Liver (tissue), 9 donors: Measurements from ENCODE around the gene OSBPL1A. TPM values are rescaled to one million over a fixed set of nuclear protein-coding genes. Genes with fewer than 3 reads are reported as not detected.

Source experiments
- DNase-seq: peaks from one replicate; pipeline ENCODE4 v3.0.0-alpha.2; 2017; ENCODE audit warnings: low spot score
- H3K27ac ChIP-seq, 2 donors: one replicate each; pipeline ENCODE4 v1.7.0; 2013; ENCODE audit warnings: inconsistent platforms in 2 of 2, low read length in 2 of 2, control low read depth in 1 of 2, low read depth in 1 of 2, mild to moderate bottlenecking in 1 of 2
- H3K27me3 ChIP-seq, 4 donors: one replicate each; pipeline versions ENCODE4 v1.6.1 to v1.7.0; 2013; ENCODE audit warnings: low read length in 3 of 4, inconsistent platforms in 1 of 4, mild to moderate bottlenecking in 1 of 4, moderate library complexity in 1 of 4; ENCODE audit not compliant: control insufficient read depth in 4 of 4, insufficient read depth in 4 of 4
- H3K36me3 ChIP-seq, 4 donors: one replicate each; pipeline versions ENCODE4 v1.6.1 to v1.7.0; 2013; ENCODE audit warnings: low read length in 3 of 4, mild to moderate bottlenecking in 3 of 4, low read depth in 1 of 4, moderate library complexity in 1 of 4; ENCODE audit not compliant: control insufficient read depth in 4 of 4, insufficient read depth in 3 of 4
- H3K4me1 ChIP-seq, 4 donors: one replicate each; pipeline versions ENCODE4 v1.6.1 to v1.7.0; 2013; ENCODE audit warnings: low read length in 3 of 4, mild to moderate bottlenecking in 3 of 4, moderate library complexity in 1 of 4; ENCODE audit not compliant: control insufficient read depth in 4 of 4, insufficient read depth in 4 of 4
- H3K4me3 ChIP-seq, 3 donors: one replicate each; pipeline versions ENCODE4 v1.6.1 to v1.7.0; 2013; ENCODE audit warnings: low read length in 3 of 3, control low read depth in 1 of 3, low read depth in 1 of 3, mild to moderate bottlenecking in 1 of 3
- H3K9ac ChIP-seq, 2 donors: one replicate each; pipeline ENCODE4 v1.7.0; 2013; ENCODE audit warnings: low read length in 2 of 2, mild to moderate bottlenecking in 2 of 2, moderate library complexity in 2 of 2, control low read depth in 1 of 2, low read depth in 1 of 2
- H3K9me3 ChIP-seq, 4 donors: one replicate each; pipeline versions ENCODE4 v1.6.1 to v1.7.0; 2013; ENCODE audit warnings: low read length in 3 of 4; ENCODE audit not compliant: control insufficient read depth in 4 of 4
- ATF3 ChIP-seq: IDR thresholded peaks from 2 replicates; pipeline ENCODE4 v1.6.1; 2016; ENCODE audit warnings: antibody characterized with exemption
- EGR1 ChIP-seq, 2 donors: IDR thresholded peaks; 2 replicates each; pipeline ENCODE4 v1.6.1; 2016 to 2018; ENCODE audit warnings: antibody characterized with exemption in 2 of 2, low read depth in 2 of 2
- FOXA1 ChIP-seq: IDR thresholded peaks from 2 replicates; pipeline ENCODE4 v1.6.1; 2016; ENCODE audit warnings: antibody characterized with exemption
- FOXA2 ChIP-seq: IDR thresholded peaks from 2 replicates; pipeline ENCODE4 v1.6.1; 2016; ENCODE audit warnings: antibody characterized with exemption
- GABPA ChIP-seq, 2 donors: IDR thresholded peaks in 1 of 2; conservative IDR thresholded peaks in 1 of 2; 2 replicates each; pipeline ENCODE4 v1.6.1; 2016; ENCODE audit warnings: antibody characterized with exemption in 2 of 2, mild to moderate bottlenecking in 1 of 2, moderate library complexity in 1 of 2
- HNF4A ChIP-seq, 2 donors: conservative IDR thresholded peaks; 2 replicates each; pipeline ENCODE4 v1.6.1; 2016; ENCODE audit warnings: antibody characterized with exemption in 2 of 2, mild to moderate bottlenecking in 2 of 2
- HNF4G ChIP-seq: IDR thresholded peaks from 2 replicates; pipeline ENCODE4 v1.6.1; 2016; ENCODE audit warnings: antibody characterized with exemption
- JUND ChIP-seq, 2 donors: IDR thresholded peaks; 2 replicates each; pipeline ENCODE4 v1.6.1; 2016; ENCODE audit warnings: antibody characterized with exemption in 2 of 2
- NR2F2 ChIP-seq: IDR thresholded peaks from 2 replicates; pipeline ENCODE4 v1.6.1; 2016; ENCODE audit warnings: antibody characterized with exemption
- RAD21 ChIP-seq, 2 donors: IDR thresholded peaks; 2 replicates each; pipeline ENCODE4 v1.6.1; 2016; ENCODE audit warnings: antibody characterized with exemption in 2 of 2, mild to moderate bottlenecking in 2 of 2
- REST ChIP-seq: IDR thresholded peaks from 2 replicates; pipeline ENCODE4 v1.6.1; 2016; ENCODE audit warnings: antibody characterized with exemption, mild to moderate bottlenecking
- SP1 ChIP-seq: IDR thresholded peaks from 2 replicates; pipeline ENCODE4 v1.6.1; 2018; ENCODE audit warnings: antibody characterized with exemption, mild to moderate bottlenecking
- TAF1 ChIP-seq: conservative IDR thresholded peaks from 2 replicates; pipeline ENCODE4 v1.6.1; 2016; ENCODE audit warnings: antibody characterized with exemption, mild to moderate bottlenecking
- YY1 ChIP-seq: IDR thresholded peaks from 2 replicates; pipeline ENCODE4 v1.6.1; 2016; ENCODE audit warnings: antibody characterized with exemption, mild to moderate bottlenecking
- ZBTB33 ChIP-seq: IDR thresholded peaks from 2 replicates; pipeline ENCODE4 v1.6.1; 2016; ENCODE audit warnings: antibody characterized with exemption
- WGBS: extraction: QIAGEN DNeasy Blood & Tissue Kit; methylation state at CpG from one replicate; pipeline ENCODE4 v1.1.7; 2013; 5-methylcytosine and 5-hydroxymethylcytosine counted together
- polyA plus RNA-seq, 2 donors: library from polyadenylated mRNA; stranded (reverse) in 1 of 2; unstranded in 1 of 2; fragments of 200-250 nt in 1 of 2; fragments of >200 nt in 1 of 2; fragmentation: Nextera tagmentation in 1 of 2; extraction: Ambion mirVana in 1 of 2; gene quantifications; one replicate each; pipeline versions ENCODE4 v1.2.1 to v1.2.3, GENCODE V29; 2013 to 2015
- total RNA-seq, 2 donors: library from RNA; depleted of rRNA; stranded (reverse); fragments of >200 nt; gene quantifications; one replicate each; pipeline ENCODE4 v1.2.3, GENCODE V29; 2014
- TF ChIP-seq, protein P1 (sequence below): fragments of 150-350 bp; IDR thresholded peaks from 2 replicates; pipeline ENCODE4 v1.5.1; 2017; ENCODE audit warnings: improper control_type of control experiment, low read depth, low read length; ENCODE audit not compliant: missing input control
- TF ChIP-seq, protein P2 (sequence below): IDR thresholded peaks from 2 replicates; pipeline ENCODE4 v1.6.1; 2016; ENCODE audit warnings: antibody characterized with exemption
- donor health status: healthy.
- donor health status: healthy.
- donor health status: healthy.
- donor health status: healthy.
- donor health status: healthy.

The OSBPL1A gene
- total and polyA plus RNA-seq, 4 donors = 5.4 to 12.6 (median 8.9) TPM

DNA sequence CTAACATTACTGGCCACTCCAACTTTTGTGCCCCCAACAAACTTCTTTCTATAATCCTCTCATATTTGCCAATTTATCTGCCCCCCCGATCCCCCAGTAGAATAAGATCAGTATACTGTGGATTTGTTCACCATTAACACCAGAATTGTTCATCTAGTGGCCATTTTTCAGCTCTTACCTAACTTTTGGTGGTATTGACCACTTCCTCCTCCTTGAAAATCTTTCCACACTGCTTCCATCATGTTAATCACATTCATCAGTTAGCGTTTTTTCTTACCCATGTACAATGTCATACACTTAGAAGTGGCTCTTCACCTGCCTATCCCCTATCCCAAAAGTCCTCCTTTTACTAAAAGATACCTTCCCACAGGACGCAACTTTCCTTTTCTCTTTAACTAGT is 35.0 kb upstream of the OSBPL1A start:
- TF ChIP-seq GABPA (IDR thresholded peaks at IDR 0.05 in 1 of 2, conservative IDR thresholded peaks at IDR 0.05 in 1 of 2) (no peak), YY1 (no peak), ZBTB33 (no peak), JUND (IDR thresholded peaks at IDR 0.05) (no peak), ATF3 (no peak), HNF4G (no peak), FOXA1 (no peak), SP1 (no peak), EGR1 (IDR thresholded peaks at IDR 0.05; ENCODE audit: low read depth in 2 of 2) (no peak), NR2F2 (no peak), HNF4A (conservative IDR thresholded peaks at IDR 0.05) (no peak), REST (no peak), TAF1 (no peak), RAD21 (IDR thresholded peaks at IDR 0.05) (no peak), FOXA2 (no peak)
- TF ChIP-seq, protein P1, sequence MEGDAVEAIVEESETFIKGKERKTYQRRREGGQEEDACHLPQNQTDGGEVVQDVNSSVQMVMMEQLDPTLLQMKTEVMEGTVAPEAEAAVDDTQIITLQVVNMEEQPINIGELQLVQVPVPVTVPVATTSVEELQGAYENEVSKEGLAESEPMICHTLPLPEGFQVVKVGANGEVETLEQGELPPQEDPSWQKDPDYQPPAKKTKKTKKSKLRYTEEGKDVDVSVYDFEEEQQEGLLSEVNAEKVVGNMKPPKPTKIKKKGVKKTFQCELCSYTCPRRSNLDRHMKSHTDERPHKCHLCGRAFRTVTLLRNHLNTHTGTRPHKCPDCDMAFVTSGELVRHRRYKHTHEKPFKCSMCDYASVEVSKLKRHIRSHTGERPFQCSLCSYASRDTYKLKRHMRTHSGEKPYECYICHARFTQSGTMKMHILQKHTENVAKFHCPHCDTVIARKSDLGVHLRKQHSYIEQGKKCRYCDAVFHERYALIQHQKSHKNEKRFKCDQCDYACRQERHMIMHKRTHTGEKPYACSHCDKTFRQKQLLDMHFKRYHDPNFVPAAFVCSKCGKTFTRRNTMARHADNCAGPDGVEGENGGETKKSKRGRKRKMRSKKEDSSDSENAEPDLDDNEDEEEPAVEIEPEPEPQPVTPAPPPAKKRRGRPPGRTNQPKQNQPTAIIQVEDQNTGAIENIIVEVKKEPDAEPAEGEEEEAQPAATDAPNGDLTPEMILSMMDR = no peak
- TF ChIP-seq, protein P2, sequence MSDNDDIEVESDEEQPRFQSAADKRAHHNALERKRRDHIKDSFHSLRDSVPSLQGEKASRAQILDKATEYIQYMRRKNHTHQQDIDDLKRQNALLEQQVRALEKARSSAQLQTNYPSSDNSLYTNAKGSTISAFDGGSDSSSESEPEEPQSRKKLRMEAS = no peak
- Histone ChIP-seq H3K9ac (no peak overlapping the region), H3K9me3 (no peaks in the 10 kb centered on the region), H3K27me3 (no peaks in the 10 kb centered on the region), H3K27ac (no peak overlapping the region), H3K4me3 (no peak overlapping the region), H3K36me3 (peaks cover 0 to 12% (median 2%) of the 10 kb centered on the region in 4 donors), H3K4me1 (peaks cover under 1 to 3% (median 1%) of the 10 kb centered on the region in 4 donors)
- 95% methylated on average over 3 of the region's 3 CpGs for WGBS
- no peak for DNase-seq
